H1 (cell line): ENCODE data around the gene PRAME. TPM values are rescaled to one million over a fixed set of nuclear protein-coding genes. Genes with fewer than 3 reads are reported as not detected.

Source experiments
- SP2 ChIP-seq: IDR thresholded peaks from 2 replicates; pipeline ENCODE4 v1.6.1; 2012; ENCODE audit warnings: mild to moderate bottlenecking, low read length, inconsistent platforms
- polyA plus RNA-seq, 7 experiments: library from polyadenylated mRNA; depleted of rRNA in 3 of 7; stranded (reverse) in 5 of 7; unstranded in 2 of 7; fragments of >200 nt in 5 of 7; fragments of 200-250 nt in 2 of 7; gene quantifications; 1 replicate in 5 of 7; 2 replicates in 1 of 7; 4 replicates in 1 of 7; pipeline versions ENCODE4 v1.2.1 to v1.2.3, GENCODE V29; 2011 to 2013; ENCODE audit warnings: missing spikeins in 2 of 7, mixed read lengths in 2 of 7
- total RNA-seq: library from RNA; stranded (reverse); fragmentation: NEBNext Ultra II Directional; extraction: Animal tissue kit (Norgen Biotek cat#: 25700); gene quantifications from 2 replicates; pipeline ENCODE4 v1.2.1, GENCODE V29; 2021

PRAME gene
- total and polyA plus RNA-seq, 2 of the 8 experiments (the other 6 are each of a cell fraction or from before 2014, with no cell fraction given) = 0.15 to 1.1 TPM

GRCh38 chr22:22535662-22536061, 23.4 kb downstream of the PRAME start (continued):
- TF ChIP-seq SP2 = no peak
